Endodermal cell (in vitro differentiated cells): ENCODE results near the gene SAG. TPM values are rescaled to one million over a fixed set of nuclear protein-coding genes. Genes with fewer than 3 reads are reported as not detected.

ENCODE experiments used
- DNase-seq: peaks from one replicate; pipeline ENCODE4 v3.0.0-alpha.2; 2017
- H3K27ac ChIP-seq: 2 replicates; pipeline ENCODE4 v1.5.1; 2013; ENCODE audit warnings: mild to moderate bottlenecking, low read depth, low read length, moderate library complexity
- H3K27me3 ChIP-seq: 2 replicates; pipeline ENCODE4 v1.6.1; 2013; ENCODE audit warnings: mild to moderate bottlenecking, low read length, moderate library complexity; ENCODE audit not compliant: insufficient read depth, control insufficient read depth, poor library complexity, severe bottlenecking
- H3K36me3 ChIP-seq: 2 replicates; pipeline ENCODE4 v1.7.0; 2013; ENCODE audit warnings: mild to moderate bottlenecking, low read length, moderate library complexity; ENCODE audit not compliant: control insufficient read depth, insufficient read depth
- H3K4me1 ChIP-seq: one replicate; pipeline ENCODE4 v1.7.0; 2013; ENCODE audit warnings: low read length; ENCODE audit not compliant: control insufficient read depth, insufficient read depth
- H3K4me3 ChIP-seq: 2 replicates; pipeline ENCODE4 v1.5.1; 2013; ENCODE audit warnings: mild to moderate bottlenecking, low read length, moderate library complexity
- H3K9ac ChIP-seq: 2 replicates; pipeline ENCODE4 v1.6.1; 2013; ENCODE audit warnings: mild to moderate bottlenecking, low read length, moderate library complexity; ENCODE audit not compliant: poor library complexity, severe bottlenecking; ENCODE audit errors: extremely low read depth
- H3K9me3 ChIP-seq: 2 replicates; pipeline ENCODE4 v1.6.1; 2013; ENCODE audit warnings: mild to moderate bottlenecking, low read length, moderate library complexity; ENCODE audit not compliant: control insufficient read depth
- H3K27ac Mint-ChIP-seq: 2 replicates; pipeline ENCODE4 v1.8.0; 2020; ENCODE audit warnings: mixed read lengths
- H3K27me3 Mint-ChIP-seq: 2 replicates; pipeline ENCODE4 v1.8.0; 2021; ENCODE audit warnings: mild to moderate bottlenecking, mixed read lengths; ENCODE audit not compliant: insufficient read depth
- H3K36me3 Mint-ChIP-seq: 2 replicates; pipeline ENCODE4 v1.8.0; 2020; ENCODE audit warnings: low read depth, mixed read lengths
- H3K4me1 Mint-ChIP-seq: 2 replicates; pipeline ENCODE4 v1.8.0; 2020; ENCODE audit warnings: mixed read lengths
- H3K4me3 Mint-ChIP-seq: 2 replicates; pipeline ENCODE4 v1.8.0; 2020; ENCODE audit warnings: mild to moderate bottlenecking, moderate library complexity, mixed read lengths
- H3K9me3 Mint-ChIP-seq: 2 replicates; pipeline ENCODE4 v1.8.0; 2020; ENCODE audit warnings: mild to moderate bottlenecking, mixed read lengths
- CTCF ChIP-seq: fragments of 200-600 bp; sonication (generic); conservative IDR thresholded peaks from 2 replicates; pipeline ENCODE4 v1.5.0; 2021; ENCODE audit warnings: antibody characterized with exemption, mild to moderate bottlenecking
- WGBS, 2 experiments: methylation state at CpG; one replicate each; pipeline versions ENCODE4 v1.1.5 to v1.1.7; 2013; ENCODE audit warnings: missing lambda C conversion rate in 2 of 2, mixed read lengths in 1 of 2; ENCODE audit not compliant: insufficient coverage in 1 of 2, insufficient read length in 1 of 2; 5-methylcytosine and 5-hydroxymethylcytosine counted together
- total RNA-seq, 2 donors: library from RNA; stranded (reverse); fragmentation: NEBNext Ultra II Directional in 1 of 2; extraction: Animal tissue kit (Norgen Biotek cat#: 25700) in 1 of 2; gene quantifications; 2 replicates in 1 of 2; 3 replicates in 1 of 2; pipeline ENCODE4 v1.2.1, GENCODE V29; 2021

SAG gene
- total RNA-seq, 2 donors from 2014 or later: not detected

- Mint-ChIP-seq H3K27ac (peak overlapping the region; percentile 11), H3K4me3 (no peak overlapping the region), H3K9me3 (no peaks in the 10 kb centered on the region), H3K36me3 (peaks cover 13% of the 10 kb centered on the region), H3K4me1 (peaks cover 30% of the 10 kb centered on the region), H3K27me3 (no peaks in the 10 kb centered on the region)
- Histone ChIP-seq H3K9me3 (no peaks in the 10 kb centered on the region), H3K27ac (no peak overlapping the region), H3K4me1 (no peaks in the 10 kb centered on the region), H3K4me3 (no peak overlapping the region), H3K27me3 (no peaks in the 10 kb centered on the region), H3K9ac (no peak overlapping the region), H3K36me3 (no peaks in the 10 kb centered on the region)
- 87 to 90% methylated on average over 8 to 13 of the region's 13 CpGs for WGBS, 2 experiments
- TF ChIP-seq CTCF: no peak
- DNase-seq: no peak
Measured at GRCh38 chr2:233380132-233380895, 72.7 kb downstream of the SAG start.

- no peak overlapping the region for H3K27ac Mint-ChIP-seq
- Histone ChIP-seq H3K27ac (no peak overlapping the region), H3K9me3 (no peaks in the 10 kb centered on the region), H3K27me3 (no peaks in the 10 kb centered on the region), H3K4me1 (no peaks in the 10 kb centered on the region), H3K36me3 (no peaks in the 10 kb centered on the region), H3K9ac (no peak overlapping the region), H3K4me3 (no peak overlapping the region)
- peaks cover 13% of the 10 kb centered on the region for H3K36me3 Mint-ChIP-seq
- H3K27me3 Mint-ChIP-seq: no peaks in the 10 kb centered on the region
- peaks cover 27% of the 10 kb centered on the region for H3K4me1 Mint-ChIP-seq
- TF ChIP-seq CTCF: no peak
- 75 to 93% methylated on average over 1 to 11 of the region's 11 CpGs for WGBS, 2 experiments
- no peak overlapping the region for H3K4me3 Mint-ChIP-seq
- DNase-seq: no peak
- no peaks in the 10 kb centered on the region for H3K9me3 Mint-ChIP-seq
Measured at GRCh38 chr2:233380995-233381637, 73.5 kb downstream of the SAG start.

- H3K27me3 Mint-ChIP-seq: no peaks in the 10 kb centered on the region
- 93 to 100% methylated on average over 2 to 4 of the region's 4 CpGs for WGBS, 2 experiments
- DNase-seq: no peak
- Histone ChIP-seq H3K9me3 (no peaks in the 10 kb centered on the region), H3K27ac (no peak overlapping the region), H3K4me3 (no peak overlapping the region), H3K4me1 (no peaks in the 10 kb centered on the region), H3K27me3 (no peaks in the 10 kb centered on the region), H3K9ac (no peak overlapping the region), H3K36me3 (no peaks in the 10 kb centered on the region)
- no peaks in the 10 kb centered on the region for H3K9me3 Mint-ChIP-seq
- H3K27ac Mint-ChIP-seq: no peak overlapping the region
- H3K4me3 Mint-ChIP-seq: no peak overlapping the region
- no peak for TF ChIP-seq CTCF
- peaks cover 11% of the 10 kb centered on the region for H3K36me3 Mint-ChIP-seq
- H3K4me1 Mint-ChIP-seq: peaks cover 27% of the 10 kb centered on the region
Measured at GRCh38 chr2:233381638-233381995, 74.0 kb downstream of the SAG start.
